8988T (cell line): ENCODE data around the gene MAML3.

ENCODE experiments used
- DNase-seq: peaks from one replicate; pipeline ENCODE4 v3.0.0; 2011

Gene MAML3

DNA sequence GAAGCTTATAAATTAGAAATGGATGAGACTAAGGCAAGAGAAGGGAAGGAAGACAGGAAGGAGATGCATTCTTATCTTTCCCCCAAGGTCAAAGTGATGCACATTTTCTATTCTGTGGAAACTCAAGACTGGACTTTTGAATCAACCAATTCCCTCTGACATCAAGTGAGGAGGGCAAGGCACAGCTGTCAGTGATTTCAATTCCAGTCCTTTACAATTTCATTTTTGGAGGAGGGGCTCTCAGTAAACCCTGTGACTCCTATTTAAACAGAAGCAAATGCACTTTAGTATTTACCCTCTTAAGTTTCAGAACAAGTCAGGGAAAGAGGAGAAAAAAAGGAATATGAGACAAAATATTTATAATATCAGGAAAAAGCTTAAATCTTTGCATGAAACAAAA lies 354.4 kb downstream of the MAML3 start:
- DNase-seq: no peak

DNA sequence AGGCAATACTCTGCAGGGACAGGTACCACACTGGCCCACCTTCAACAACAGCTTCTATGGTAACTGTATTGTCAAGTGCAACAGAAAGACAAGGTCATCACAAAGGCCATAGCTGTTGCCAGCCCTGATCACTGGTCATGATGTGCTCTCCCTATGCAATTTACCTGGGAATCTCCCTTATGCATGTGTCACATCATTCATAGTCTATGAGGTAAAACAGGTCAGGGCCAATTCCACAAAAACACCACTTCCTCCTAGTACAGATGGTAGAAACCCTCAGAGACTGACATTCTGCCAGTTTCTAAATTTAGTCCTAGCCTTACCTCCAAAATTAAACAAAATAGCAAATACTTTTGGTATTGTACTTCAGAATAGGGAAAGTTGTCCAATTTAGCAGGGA lies 355.5 kb downstream of the MAML3 start:
- DNase-seq: no peak

DNA sequence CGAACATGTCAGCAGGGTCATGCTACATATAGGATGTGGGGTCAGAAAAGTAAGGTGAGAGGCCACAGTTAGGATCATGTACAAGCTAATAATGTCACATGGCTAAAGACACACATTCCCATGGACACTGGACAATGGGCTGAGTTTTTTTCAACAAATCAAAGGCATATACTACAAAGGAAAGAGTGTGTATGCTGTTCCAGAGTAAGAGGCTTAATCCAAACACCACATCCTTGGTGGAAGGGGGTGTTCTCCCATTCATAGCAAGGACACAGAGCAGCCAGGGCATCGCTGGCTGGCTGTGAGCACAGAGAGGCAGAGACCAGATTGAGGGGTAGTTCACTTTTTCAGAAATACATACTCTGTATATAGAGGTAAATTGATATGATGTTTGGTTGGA lies 356.7 kb downstream of the MAML3 start:
- no peak for DNase-seq

DNA sequence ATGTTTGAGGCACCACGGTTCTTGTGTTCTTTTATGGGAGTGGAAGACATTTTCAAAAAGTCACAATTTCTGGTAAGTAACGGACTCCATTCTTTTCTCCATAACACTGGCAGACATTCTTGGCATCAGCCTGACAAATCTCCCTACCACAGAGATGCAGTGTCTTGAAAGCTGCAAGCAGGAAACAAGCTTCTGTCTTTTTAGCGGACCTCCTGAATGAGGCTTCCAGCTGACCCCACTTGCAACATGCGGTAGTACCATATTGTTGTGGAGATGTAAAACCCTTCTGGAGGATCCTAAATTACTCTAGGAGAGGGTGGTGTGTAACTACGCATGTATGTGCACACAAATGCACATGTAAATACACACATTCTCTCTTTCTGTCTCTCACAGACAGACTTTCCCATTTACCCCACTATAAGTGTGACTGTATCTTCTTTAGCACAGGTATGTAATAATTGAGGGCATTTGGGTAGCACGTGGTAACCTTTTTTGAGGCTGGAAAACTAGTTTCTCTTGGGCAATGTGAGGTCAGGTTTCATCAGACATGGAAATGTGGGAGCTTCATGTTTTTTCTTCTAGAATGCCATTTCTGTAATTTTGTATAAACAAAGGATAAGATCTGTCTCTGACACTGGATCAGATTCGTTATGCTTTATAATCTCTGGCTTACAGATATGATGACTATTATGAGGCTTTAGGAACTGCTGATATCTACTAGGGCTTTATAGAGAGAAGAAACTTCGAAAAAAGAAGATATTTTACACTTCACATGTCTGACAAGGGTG lies 358.3 kb downstream of the MAML3 start:
- no peak for DNase-seq

DNA sequence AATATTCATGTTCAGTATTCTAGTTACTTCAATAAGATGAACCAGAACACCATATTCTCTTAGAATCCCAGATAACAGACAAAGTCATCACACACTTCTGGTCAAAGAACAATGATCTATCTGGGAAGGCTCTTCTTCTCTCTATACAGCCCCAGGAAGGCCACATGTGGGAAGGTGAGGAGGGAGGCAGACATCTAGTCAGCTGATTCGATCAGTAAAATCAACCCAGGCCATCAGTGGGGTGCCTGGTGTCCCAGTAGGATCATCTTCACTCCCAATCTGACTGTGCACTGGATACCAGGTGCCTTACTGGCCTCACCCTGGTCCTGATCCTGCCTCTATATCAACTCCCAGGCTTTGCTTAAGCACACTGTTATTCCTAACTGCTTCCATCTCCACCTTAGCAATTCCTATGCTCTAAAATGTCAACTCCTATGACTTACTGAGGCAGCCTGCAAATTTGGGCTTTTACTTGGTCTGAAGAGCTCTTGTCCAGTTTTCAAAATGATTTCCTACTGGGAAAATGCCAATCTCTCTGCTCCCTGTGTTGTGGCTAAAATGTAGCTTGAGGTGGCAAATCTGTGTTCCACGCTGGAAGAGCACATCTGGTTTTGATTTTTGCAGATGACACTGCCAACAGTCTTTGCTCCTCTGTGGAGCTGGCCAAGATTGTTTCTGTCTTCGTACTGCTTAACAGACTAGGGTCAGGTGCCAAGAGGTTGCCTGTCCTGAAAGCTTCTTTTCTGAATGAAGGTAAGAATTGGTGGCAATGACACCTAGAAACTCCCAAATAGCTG lies 359.6 kb downstream of the MAML3 start:
- DNase-seq: no peak

GRCh38 chr4:139791681-139792080 lies 362.3 kb downstream of the MAML3 start:
- DNase-seq: no peak

DNA sequence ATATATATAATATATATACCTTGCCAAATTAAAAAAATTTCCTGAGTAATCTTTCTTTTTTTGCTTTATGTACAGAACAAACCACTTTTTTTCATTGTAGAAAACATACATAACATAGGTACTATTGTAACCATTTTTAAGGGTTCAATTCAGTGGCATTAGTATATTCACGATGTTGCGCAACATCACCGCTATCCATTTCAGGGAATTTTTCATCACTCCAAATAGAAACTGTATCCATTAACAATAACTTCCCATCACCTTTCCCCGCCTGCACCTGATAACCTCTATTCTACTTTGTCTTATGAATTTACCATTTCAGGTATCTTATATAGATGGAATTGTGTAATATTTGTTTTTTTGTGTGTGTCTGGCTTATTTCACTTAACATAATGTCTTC lies 363.7 kb downstream of the MAML3 start:
- DNase-seq: no peak

DNA sequence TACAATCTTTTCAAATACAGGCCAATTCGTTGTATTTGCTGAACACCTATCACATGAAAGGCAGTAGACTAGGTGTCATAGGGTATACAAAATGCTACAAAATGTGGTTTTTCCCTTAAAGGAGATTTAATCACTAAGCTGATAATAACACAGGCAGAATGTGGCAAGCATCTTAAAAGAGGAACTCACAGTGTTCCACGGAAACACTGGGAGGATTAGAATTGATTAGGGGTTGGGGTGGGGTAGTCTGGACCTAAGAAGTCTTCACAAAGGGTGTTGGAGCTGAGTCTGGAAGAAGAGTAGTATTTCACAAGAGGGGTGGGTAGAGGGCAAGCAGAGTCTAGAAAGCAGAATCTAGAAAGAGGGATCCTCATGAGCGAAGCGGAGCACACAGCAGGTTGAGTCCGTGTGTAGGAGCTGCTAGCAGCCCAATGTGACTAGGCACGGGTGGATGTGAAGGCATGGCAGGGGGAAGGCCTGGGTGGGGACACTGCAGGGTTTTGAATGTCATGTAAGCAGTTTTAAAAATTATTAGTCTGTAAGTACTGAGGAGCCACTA lies 364.8 kb downstream of the MAML3 start:
- no peak for DNase-seq

DNA sequence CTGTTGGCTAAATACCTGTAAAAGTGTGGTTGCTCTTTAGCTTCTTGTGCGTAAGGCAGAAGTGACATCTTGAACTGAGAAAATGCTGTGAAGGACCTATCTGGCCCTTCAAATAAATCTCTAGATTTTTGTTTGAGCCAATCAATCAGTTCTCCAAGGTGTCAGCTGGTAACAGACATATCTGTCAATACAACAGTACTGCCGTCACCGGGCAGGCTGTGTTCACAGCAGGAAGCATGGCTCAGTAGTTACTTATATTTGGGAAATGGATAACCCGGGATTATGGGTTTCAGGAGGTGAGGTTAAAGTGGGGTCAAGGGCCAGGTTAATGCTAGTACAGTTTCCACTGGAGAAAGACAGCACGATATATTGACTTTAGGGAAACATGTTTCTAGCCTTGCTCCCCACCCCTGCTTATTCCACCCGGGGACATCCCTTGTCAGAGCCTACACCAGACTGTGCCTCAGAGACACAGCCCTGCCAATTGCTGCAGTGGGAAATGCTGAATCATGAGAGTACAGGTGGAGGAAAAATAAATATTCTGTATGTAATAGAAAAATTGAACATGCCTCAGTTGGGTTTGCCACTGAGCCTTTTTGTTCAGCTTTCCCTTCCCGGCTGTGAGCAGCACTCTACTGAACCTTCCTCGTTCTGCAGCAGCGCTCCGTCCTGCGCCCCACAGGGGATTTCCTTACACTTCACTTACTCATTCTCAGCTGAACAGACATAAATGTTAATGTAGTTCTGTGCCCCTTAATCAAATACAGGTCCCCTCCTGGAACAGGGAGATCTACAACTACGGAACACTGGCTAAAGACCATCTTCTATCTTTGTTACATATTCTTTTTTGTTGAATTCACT lies 367.3 kb downstream of the MAML3 start:
- no peak for DNase-seq

DNA sequence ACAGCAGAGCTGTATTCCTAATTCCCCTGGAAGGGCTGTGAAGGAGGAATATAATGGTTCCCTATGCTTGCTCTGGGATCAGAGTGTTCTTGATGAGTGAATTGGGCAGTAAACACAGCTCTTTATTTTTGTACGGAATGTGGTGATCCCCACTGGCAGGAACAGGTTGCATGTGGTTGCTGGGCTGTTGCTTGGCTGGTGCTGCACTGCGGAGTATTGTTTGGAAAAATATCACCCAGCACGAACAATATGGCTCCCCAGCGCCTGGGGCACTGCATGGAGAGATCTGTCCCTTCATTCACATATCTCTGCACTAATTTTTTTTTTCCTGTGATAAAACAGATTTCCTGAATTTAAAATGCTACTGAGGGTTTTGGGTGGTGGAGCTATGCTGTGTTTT lies 368.6 kb downstream of the MAML3 start:
- no peak for DNase-seq

DNA sequence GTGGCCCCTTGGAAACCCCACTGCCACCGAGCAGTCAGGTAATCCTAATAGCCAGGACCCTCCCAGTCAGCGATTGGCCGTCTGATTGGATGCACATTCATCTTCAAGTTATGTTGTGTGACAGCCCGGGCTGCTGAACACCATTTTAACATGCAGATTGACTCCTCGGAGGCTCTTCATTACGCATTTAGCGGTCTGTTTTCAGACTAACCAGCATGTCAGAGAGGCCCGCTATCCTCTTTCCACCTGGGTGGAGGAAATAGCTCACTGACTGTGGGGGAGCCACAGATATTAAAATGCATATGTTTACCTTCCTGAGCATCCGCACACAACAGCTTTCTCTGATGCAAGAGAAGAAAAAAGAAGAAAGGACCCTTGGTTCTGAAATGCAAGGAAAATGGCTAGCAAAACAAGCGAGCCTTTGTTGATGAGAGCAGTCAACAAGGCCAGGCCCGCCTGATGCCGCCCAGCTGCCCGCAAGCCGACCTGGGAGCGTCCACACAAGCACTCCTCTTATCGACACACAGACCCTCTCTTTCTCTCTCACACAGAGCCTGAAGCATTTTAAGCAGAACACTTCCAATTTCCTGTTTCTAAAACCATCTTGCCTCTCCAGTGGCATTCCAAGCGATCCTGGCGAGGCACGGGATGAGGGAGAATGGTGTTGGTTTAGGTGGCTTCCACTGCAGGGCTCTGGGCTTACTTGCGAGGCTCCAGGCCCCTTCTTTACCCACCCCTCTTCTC lies 370.1 kb downstream of the MAML3 start:
- DNase-seq: no peak

GRCh38 chr4:139782926-139783522 lies 371.0 kb downstream of the MAML3 start:
- no peak for DNase-seq

DNA sequence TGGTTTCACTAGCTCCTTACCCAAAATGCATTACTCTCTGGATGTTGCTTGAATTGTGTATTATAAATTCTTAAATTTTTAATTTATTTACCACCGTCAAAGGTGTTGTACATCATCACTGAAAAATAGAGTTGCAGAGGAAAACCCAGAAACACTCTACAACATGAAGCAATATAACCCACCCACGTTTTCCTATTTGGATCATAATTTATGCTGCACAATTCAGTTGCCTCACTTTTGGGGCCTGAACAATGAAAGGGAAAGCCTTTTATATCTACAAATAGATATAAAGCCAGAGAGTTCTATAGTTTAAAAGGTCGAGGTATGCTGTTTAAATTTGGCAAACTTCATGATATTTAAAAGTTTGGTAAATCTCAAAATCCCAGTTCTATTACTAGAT lies 372.9 kb downstream of the MAML3 start:
- no peak for DNase-seq

- no peak for DNase-seq
These were observed 374.3 kb downstream of the MAML3 start for GRCh38 chr4:139779691-139780090.

GRCh38 chr4:139777757-139778156 lies 376.2 kb downstream of the MAML3 start:
- DNase-seq: no peak

DNA sequence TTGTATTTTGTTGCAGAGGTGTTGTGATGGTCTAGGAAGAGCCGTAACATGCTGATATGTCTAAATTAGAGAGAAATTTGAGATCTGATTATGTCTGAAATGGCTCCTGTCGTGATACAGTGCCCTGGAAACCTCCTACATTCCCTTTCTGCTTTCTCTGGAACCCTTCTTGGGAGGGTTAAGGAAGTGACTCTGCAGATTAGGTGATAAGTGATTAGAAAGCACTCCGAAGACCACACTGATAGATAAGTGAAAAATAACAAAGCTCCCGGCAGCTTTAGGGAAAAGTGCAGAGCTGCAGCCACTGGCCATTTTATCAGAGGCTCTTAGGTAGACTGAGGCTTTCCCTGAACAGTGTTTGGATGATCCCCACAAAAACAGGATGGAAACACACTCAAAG lies 377.7 kb downstream of the MAML3 start:
- DNase-seq: no peak

- no peak for DNase-seq
These were observed 379.1 kb downstream of the MAML3 start for GRCh38 chr4:139774759-139775487.

DNA sequence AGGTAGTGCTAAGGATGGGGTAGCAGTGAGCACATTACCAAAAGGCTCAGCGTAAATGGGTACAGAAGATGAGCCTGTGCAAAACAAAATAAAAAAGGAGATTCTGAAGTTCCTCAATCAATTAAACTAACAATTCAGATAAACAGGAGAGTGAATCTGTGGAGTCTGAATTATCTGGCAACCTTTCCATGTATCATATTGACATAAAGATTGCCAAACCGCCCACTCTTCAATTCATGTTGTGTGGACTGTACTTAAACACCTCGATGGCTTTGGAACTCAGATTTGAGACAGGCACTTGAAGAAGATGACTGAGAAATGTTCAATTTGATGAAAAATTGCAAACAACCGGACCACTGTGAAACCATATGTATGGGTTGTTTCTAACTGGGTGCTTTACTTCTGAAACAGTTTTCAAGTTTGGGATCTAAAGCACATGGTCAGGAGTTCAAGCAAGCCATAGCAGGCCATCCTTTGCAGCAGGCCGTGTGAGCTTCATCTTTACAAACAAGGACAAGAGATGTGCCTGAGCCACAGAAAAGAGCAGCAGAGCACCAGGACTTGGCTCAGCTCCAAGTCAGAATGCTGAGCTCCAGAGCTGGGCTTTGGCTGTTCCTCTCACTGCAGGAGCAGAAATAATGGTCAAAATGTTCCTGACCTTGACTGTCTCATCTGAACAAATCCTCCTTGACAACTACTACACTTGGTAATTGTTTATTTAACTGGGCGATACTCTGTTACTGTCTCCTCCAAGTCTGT lies 380.2 kb downstream of the MAML3 start:
- DNase-seq: no peak

- no peak for DNase-seq
These were observed 383.6 kb downstream of the MAML3 start for GRCh38 chr4:139770361-139770760.

DNA sequence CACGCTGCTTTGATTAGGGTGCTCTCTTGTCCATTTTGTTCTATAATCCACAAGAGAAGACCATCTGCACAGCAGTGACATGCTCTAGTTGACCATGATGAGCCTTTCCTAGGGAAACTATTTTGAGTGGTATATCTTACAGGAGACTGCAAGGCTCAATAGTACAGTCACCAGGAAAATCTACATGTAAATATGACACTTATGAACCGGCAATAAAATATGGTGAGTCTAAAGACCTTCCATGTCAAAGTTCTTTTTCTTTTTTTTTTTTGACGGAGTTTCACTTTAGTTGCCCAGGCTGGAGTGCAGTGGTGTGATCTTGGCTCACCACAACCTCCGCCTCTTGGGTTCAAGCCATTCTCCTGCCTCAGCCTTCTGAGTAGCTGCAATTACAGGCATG lies 384.6 kb downstream of the MAML3 start:
- no peak for DNase-seq
